Upper lobe of right lung (tissue), 1 donor: ENCODE measurements around the gene IMMP2L. TPM values are rescaled to one million over a fixed set of nuclear protein-coding genes. Genes with fewer than 3 reads are reported as not detected.

Source experiments
- ATAC-seq: fragments of 200-7000 bp; cut with Tn5 transposase; one replicate; pipeline ENCODE4 v1.9.1; 2020; ENCODE audit warnings: mild to moderate bottlenecking, moderate library complexity
- DNase-seq: peaks from one replicate; pipeline ENCODE4 v3.0.0-alpha.2; 2020
- H3K27ac ChIP-seq: fragments of 200-600 bp; one replicate; pipeline ENCODE4 v1.8.0; 2022
- H3K27me3 ChIP-seq: fragments of 200-600 bp; one replicate; pipeline ENCODE4 v1.8.0; 2022; ENCODE audit warnings: mild to moderate bottlenecking
- H3K36me3 ChIP-seq: fragments of 200-600 bp; one replicate; pipeline ENCODE4 v1.8.0; 2022
- H3K4me1 ChIP-seq: fragments of 200-600 bp; one replicate; pipeline ENCODE4 v1.8.0; 2022
- H3K4me3 ChIP-seq: fragments of 200-600 bp; one replicate; pipeline ENCODE4 v1.8.0; 2022; ENCODE audit warnings: mild to moderate bottlenecking
- H3K9me3 ChIP-seq: fragments of 200-600 bp; one replicate; pipeline ENCODE4 v1.8.0; 2022
- intact Hi-C: fragments of 100-400 bp; cut with DNase I; formaldehyde crosslinking; loops from one replicate; pipeline ENCODE4 v1.11.0; 2022
- total RNA-seq: library from RNA; stranded (reverse); fragmentation: NEBNext Ultra II Directional; extraction: Animal tissue kit (Norgen Biotek cat#: 25700); gene quantifications from one replicate; pipeline ENCODE4 v1.2.1, GENCODE V29; 2021
- TF ChIP-seq, protein P1 (sequence below): fragments of 200-600 bp; IDR thresholded peaks from one replicate; pipeline ENCODE4 v1.8.0; 2022; ENCODE audit warnings: antibody characterized with exemption
- donor health status: DM: no; HTN: yes; CAD: no; lungs with severe emphysema.

The IMMP2L gene
- total RNA-seq, 1 donor from 2014 or later: 22.0 TPM

DNA sequence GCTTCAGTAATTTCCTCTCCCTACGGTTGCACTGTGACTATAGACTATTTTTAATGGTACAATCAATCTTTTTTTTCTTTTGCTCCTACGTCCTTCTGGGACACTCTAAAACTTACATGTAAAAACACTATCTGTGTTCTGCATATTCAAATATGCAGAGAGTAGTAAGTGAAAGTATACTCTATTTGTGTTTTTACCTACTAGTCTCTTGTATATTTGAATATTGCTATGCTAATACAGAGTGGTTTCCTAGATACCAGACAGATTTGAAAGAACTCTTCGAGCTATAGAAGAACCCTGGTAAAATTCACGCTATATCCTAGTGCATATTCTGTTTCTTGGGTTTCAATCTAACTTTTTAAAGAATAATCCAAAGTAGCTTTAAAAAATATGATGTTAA lies 672.2 kb downstream of the IMMP2L start:
- no peak for ATAC-seq
- Histone ChIP-seq H3K9me3 (no peaks in the 10 kb centered on the region), H3K4me3 (no peak overlapping the region), H3K27ac (no peak overlapping the region), H3K36me3 (no peaks in the 10 kb centered on the region), H3K27me3 (no peaks in the 10 kb centered on the region), H3K4me1 (no peaks in the 10 kb centered on the region)
- DNase-seq: no peak
- TF ChIP-seq, protein P1, sequence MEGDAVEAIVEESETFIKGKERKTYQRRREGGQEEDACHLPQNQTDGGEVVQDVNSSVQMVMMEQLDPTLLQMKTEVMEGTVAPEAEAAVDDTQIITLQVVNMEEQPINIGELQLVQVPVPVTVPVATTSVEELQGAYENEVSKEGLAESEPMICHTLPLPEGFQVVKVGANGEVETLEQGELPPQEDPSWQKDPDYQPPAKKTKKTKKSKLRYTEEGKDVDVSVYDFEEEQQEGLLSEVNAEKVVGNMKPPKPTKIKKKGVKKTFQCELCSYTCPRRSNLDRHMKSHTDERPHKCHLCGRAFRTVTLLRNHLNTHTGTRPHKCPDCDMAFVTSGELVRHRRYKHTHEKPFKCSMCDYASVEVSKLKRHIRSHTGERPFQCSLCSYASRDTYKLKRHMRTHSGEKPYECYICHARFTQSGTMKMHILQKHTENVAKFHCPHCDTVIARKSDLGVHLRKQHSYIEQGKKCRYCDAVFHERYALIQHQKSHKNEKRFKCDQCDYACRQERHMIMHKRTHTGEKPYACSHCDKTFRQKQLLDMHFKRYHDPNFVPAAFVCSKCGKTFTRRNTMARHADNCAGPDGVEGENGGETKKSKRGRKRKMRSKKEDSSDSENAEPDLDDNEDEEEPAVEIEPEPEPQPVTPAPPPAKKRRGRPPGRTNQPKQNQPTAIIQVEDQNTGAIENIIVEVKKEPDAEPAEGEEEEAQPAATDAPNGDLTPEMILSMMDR: no peak
- intact Hi-C loops: no loop called here

DNA sequence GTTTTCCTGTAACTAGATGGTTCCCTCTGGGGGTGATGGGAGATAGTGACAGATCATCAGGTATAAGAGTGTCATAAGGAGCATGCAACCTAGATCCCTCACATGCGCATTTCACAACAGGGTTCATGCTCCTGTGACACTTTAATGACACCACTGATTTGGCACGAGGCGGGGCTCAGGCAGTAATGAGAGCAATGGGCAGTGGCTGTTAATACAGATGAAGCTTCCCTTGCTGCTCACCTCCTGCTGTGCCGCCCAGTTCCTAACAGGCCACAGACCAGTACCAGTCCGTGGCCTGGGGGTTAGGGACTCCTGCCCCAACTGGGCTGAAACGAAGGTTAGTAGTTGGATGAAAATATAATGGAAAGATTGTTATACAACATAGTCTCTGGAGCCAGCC lies 673.0 kb downstream of the IMMP2L start:
- TF ChIP-seq, protein P1: no peak
- H3K4me3 ChIP-seq: no peak overlapping the region
- H3K36me3 ChIP-seq: no peaks in the 10 kb centered on the region
- ATAC-seq (no peak), DNase-seq (no peak)
- H3K9me3 ChIP-seq: no peaks in the 10 kb centered on the region
- intact Hi-C loops: no loop called here
- H3K27ac ChIP-seq: no peak overlapping the region
- H3K27me3 ChIP-seq: no peaks in the 10 kb centered on the region
- no peaks in the 10 kb centered on the region for H3K4me1 ChIP-seq

DNA sequence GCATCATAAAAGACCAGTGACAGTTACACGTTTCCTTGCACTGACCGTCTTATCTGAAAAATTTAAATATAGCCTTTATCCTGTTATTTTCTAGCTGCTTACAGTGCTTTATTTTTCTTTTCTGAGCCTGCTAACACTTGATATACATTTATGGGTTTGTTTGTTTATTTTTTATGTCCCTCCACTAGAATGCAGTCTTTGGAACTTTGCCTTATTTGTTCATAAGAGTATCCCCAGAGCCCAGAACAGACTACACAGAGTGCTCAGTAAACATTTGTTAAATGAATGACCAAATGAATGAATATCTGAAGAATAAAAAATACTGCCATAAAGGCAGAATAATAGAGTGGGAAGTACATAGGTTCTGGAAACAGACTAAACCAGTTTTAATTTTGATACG lies 673.7 kb downstream of the IMMP2L start:
- H3K36me3 ChIP-seq: no peaks in the 10 kb centered on the region
- H3K27me3 ChIP-seq: no peaks in the 10 kb centered on the region
- DNase-seq (no peak), ATAC-seq (no peak)
- intact Hi-C loops: no loop called here
- no peaks in the 10 kb centered on the region for H3K9me3 ChIP-seq
- H3K27ac ChIP-seq: no peak overlapping the region
- H3K4me3 ChIP-seq: no peak overlapping the region
- no peaks in the 10 kb centered on the region for H3K4me1 ChIP-seq
- TF ChIP-seq, protein P1: no peak

DNA sequence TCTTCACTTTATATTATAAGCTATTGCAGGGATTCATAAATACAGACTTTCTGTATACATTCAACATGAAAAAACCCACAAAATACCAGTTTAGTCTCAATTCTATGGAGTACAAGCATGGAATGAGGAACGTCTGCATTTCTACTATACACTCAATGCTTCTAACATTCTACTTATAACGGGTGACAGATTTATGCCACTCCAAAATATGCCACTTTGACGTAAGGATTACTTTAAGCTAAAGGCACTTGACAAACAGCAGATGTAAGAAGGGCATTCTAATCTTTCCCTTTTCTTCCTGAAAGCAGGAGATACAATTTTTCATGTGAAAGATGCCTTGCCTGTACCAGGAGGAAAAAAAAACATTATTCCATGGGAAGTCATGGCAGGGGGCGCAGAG lies 676.8 kb downstream of the IMMP2L start:
- H3K9me3 ChIP-seq: no peaks in the 10 kb centered on the region
- no peak for ATAC-seq
- intact Hi-C loops: no loop called here
- H3K27me3 ChIP-seq: no peaks in the 10 kb centered on the region
- H3K27ac ChIP-seq: no peak overlapping the region
- H3K4me1 ChIP-seq: no peaks in the 10 kb centered on the region
- no peak for DNase-seq
- no peak overlapping the region for H3K4me3 ChIP-seq
- TF ChIP-seq, protein P1: no peak
- H3K36me3 ChIP-seq: no peaks in the 10 kb centered on the region

DNA sequence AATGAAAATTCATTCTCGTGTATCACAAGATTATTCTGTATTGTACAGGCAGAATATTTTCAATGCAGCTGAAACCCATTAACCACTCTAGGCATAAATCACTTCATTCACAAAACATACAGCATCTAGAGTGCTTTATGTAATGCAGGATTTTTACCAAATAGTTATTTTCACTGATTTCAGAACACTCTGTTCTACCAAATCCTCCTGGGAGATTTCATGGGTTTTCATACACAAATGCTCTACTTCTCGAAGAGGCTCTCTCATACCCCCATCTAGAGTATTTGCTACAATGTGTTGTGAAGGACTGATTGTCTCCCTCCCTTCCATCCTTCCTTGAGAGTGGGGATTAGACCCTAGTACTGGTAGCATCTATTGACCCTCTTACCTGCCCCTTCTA lies 680.6 kb downstream of the IMMP2L start:
- ATAC-seq: no peak
- intact Hi-C loops: no loop called here

More for the DNA sequence above, 680.6 kb downstream of the IMMP2L start:
- Histone ChIP-seq H3K36me3 (no peaks in the 10 kb centered on the region), H3K27me3 (no peaks in the 10 kb centered on the region), H3K4me1 (no peaks in the 10 kb centered on the region), H3K9me3 (no peaks in the 10 kb centered on the region), H3K27ac (no peak overlapping the region), H3K4me3 (no peak overlapping the region)
- no peak for DNase-seq
- TF ChIP-seq, protein P1: no peak
